Measurements from ENCODE around the gene MSN.

DNA sequence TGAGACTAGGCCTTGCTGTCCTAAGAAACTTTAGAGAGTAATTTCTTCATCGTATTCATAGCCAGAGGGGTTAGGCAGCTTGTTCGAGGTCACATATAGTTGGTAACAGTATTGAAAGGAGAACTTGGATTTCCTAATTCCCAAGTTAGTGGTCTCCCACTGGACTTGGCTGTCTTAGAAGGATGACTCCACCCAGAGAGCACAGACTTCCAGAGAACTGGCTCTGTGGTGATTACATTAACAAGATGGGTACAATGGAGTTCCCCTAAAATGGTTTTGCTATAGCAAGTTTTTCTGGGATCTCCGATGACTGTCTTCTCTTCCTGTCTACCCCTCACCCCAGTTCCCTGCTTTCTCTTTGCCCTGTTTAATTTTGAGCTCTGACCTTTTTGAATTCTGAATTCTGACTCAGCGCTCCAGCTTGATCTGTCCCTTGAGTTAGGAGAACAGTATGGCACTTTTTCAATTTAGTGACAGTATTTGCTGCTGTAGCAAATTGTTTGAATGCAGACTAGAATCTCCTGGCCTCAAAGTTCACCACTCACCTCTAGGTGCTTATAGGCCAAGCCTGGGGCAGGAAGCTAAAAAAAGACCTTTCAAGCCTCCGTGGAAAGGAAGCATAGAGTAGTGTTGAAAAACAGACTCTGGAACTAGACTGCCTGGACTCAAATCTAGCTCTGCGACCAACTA lies 6.9 kb downstream of the MSN start:
- TF ChIP-seq POU2F2 (IDR thresholded peaks at IDR 0.05; ENCODE audit: low read depth, low read length) = no peak
- no peak for TF ChIP-seq POLR2A (IDR thresholded peaks at IDR 0.05; ENCODE audit: low read depth, low read length)
- TF ChIP-seq TAF1 (IDR thresholded peaks at IDR 0.05; ENCODE audit: low read depth, low read length) = no peak
- TF ChIP-seq SPI1 (IDR thresholded peaks at IDR 0.05; ENCODE audit: low read depth, low read length) = no peak
- no peak for TF ChIP-seq POLR2AphosphoS5 (IDR thresholded peaks at IDR 0.05; ENCODE audit: low read depth, low read length)
- no peak for TF ChIP-seq PAX5 (IDR thresholded peaks at IDR 0.05; ENCODE audit: insufficient read depth, low read length, severe bottlenecking)
